TTC549 (cell line): ENCODE measurements around the gene APOBEC3C.
"Not testable (repeated sequence)": the region's sequence is repeated elsewhere in the genome, so short reads cannot be mapped to it uniquely, and the experiment has no call there.

ENCODE experiments used
- FAIRE-seq: peaks from 2 replicates; lab custom pipeline; 2012; peaks lifted over from hg19 to GRCh38; lab: Jason Lieb, UNC

The APOBEC3C gene

GRCh38 chr22:39013942-39014722 is at the start of gene APOBEC3C:
APOBEC3C (plus strand) TSS chr22:39014257; CDS start chr22:39014363, 106 bp downstream.
- peak; percentile 90 for FAIRE-seq

DNA sequence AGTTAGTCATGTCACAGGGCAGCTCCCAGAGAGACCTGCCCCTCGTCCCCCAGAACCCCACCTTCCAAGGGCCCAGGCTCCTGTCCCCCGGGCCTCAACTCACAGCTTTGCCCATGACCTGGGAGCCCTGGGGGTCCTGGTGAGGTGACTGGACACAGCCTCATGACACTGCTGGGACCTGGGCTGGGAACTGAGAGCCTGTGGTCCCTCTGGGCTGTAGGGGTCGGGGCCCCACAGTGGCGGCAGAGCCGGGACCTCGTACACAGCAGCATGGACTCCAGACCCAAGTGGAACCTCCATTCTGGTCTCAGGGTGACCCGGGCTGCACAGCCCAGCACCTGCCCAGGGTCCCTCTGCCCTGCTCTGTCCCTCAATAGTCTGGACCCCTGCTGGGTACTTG is 49.8 kb upstream of the APOBEC3C start:
- FAIRE-seq, result no peak

GRCh38 chr22:38964989-38965388 is 49.1 kb upstream of the APOBEC3C start:
- FAIRE-seq, result no peak

DNA sequence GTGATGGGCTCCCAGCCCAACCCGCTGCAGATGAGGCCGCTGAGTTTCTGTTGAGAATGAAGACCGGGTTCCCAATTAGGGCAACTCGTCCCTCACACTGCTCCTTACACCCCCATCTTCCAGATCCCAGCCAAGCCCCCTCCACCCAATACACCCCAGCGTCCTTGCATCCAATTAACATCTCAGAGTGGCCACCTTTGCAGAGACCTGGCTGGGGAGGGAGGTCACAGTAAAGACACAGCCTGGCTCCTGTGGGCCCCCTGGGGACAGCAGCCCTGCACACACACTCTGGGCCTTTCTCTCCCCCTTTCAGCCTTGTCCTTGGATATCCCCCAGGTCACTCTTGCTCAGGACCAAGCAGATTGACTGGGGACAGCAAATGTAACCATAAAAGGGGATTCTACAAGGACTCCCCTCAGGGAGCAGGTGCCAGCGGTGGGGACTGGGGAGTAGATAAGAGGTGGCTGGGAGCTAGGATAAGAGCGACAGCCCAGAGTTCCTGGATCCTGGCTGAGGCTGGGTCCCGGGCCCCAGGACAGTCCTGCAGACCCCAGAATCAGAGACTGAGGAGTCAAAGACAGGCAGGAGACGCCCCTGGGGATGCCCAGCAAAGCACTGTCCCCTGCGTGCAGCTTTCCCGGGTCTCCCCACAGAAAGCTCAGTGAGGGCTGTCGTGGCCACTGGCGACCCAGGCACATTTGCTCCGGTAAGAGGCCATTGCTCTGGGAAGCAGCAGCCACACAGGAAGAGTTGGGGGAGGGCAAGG is 48.3 kb upstream of the APOBEC3C start:
- FAIRE-seq, result no peak

- no peak for FAIRE-seq
Observed at GRCh38 chr22:38966380-38966702, 47.7 kb upstream of the APOBEC3C start.

GRCh38 chr22:38966942-38967341 is 47.1 kb upstream of the APOBEC3C start:
- FAIRE-seq, result no peak

DNA sequence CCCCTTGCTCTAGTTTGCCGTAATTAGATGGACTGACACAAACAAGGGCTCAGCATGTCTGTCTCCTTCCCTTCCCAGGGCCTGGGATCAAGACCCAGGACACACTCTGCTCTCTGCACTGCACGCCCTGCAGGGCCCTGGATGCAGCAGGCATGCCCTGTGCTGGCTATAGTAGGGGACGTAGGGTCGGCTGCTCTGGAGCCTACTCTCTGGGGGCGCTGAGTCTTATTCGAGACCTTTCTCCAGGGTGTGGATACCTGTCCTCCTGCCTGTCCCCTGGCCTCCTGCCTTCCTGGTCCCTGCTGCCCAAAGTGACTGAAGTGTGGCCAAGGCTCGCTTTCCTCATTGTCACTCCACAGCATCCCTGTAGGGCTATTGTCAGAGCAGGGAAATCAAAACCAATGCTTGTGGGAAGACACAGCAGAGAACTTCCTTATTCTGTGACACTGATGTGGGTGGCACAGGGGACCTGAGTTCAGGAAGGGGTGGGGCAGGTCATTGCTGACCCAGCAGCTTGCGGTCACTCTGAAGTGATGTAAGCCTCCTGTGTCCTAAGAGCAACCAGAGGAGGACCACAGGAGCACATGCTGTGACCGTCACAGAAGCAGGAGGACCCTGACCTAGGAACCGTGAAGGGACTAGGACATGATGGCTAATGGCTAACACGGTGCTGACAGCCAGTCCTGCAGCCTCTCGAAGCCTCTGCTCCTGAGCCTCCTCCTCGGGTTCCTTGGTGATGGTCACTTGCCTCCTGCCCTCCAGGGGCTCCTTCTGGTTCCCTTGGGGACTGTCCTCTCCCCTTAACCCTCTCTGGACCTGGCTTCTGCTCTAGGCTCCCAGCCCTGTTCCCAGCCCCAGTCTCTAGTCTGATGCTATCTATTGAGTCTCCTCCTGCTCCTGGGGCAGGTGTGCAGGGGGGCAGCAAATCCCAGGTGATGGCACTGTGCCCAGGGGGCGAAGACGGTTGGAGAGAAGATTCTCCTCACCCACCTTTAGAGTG is 46.3 kb upstream of the APOBEC3C start:
- no peak for FAIRE-seq

DNA sequence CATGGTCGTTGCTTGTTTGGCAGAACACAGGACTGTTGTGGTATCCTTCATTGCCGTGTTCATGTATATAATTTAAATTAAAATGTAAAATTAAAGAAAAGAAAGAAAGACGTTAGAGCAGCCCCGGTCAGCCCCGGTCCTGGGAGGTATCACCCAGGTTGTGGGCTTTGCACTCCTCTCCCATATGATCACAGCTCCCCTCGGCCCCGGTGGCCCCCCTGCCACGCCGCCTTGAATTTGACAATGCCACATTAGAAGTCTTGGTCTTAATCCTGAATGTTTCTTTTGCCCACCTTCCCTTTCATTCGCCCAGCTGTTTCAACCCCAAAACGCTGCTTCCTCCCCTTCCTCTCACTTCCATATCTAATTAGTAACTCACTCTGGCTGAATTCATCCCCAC is 45.3 kb upstream of the APOBEC3C start:
- FAIRE-seq, result no peak

DNA sequence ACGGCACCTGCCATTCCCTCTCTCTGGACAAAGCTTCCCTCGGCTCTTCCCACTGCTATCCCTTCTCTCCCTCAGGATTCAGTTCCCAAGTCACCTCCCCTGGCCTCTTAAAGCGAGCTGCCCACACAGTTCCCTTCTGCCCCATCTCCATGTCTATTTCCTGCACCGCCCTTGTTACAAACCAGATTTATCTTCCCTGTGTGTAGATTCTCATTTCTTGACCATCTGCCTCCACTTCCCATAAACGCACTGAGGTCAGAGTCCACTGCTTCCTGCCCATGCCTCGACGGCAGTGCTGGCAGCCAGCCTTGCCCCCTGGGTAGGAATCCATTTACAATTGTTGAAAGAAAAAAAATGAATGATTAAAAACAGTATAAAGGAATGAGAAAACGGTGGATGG is 43.5 kb upstream of the APOBEC3C start:
- FAIRE-seq, result no peak

- FAIRE-seq, result no peak
Observed at GRCh38 chr22:38971202-38971601, 42.9 kb upstream of the APOBEC3C start.

GRCh38 chr22:38971791-38972190 is 42.3 kb upstream of the APOBEC3C start:
- no peak for FAIRE-seq

DNA sequence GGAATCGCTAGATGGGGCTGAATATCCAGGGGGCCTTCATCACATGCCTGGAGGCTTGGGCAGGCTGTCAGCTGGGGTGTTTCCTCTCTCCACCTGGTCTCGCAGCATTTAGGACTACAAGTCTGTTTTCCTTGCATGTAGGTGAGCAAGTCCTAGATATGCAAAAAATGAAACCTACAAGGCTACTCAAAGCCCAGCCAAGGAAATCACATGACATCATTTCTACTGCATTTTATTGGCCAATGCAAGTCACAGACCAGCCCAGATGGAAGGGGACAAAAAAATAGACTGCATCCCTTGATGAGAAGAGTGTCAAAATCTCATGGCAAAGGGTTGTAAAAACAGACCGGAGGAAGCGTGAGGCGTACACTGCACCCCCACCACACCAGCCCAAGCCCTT is 41.5 kb upstream of the APOBEC3C start:
- FAIRE-seq, result no peak

GRCh38 chr22:38973289-38974169 is 40.5 kb upstream of the APOBEC3C start:
- FAIRE-seq, result no peak

DNA sequence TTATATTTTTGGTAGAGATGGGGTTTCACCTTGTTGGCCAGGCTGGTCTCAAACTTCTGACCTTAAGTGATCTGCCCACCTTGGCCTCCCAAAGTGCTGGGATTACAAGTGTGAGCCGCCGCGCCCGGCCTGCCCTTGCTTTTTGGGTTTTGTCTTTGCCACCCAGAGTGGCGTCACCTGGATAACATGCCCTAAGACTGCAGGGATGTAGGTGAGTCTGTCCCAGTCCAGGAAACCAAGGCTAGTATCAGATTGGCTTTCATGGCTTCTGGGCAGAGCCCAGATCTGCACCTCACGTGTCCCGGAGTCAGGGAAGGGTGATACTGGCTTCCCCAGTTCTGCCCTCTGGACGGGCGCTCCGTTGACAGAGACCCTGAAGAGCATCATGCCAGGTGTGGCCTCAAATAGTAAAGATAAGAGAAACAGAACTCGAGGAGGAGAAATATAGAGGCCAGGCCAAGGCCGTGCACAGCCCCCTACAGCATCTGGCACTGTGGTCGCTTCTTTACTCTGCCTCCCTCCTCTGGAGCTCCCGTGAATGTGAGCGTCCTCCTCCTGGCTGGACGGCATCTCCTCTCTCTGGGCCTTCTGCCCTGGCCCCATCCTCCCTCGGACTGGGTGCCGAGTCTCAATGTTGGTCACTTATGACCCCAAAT is 39.8 kb upstream of the APOBEC3C start:
- no peak for FAIRE-seq

GRCh38 chr22:38974826-38975175 is 39.3 kb upstream of the APOBEC3C start:
- FAIRE-seq, result no peak

DNA sequence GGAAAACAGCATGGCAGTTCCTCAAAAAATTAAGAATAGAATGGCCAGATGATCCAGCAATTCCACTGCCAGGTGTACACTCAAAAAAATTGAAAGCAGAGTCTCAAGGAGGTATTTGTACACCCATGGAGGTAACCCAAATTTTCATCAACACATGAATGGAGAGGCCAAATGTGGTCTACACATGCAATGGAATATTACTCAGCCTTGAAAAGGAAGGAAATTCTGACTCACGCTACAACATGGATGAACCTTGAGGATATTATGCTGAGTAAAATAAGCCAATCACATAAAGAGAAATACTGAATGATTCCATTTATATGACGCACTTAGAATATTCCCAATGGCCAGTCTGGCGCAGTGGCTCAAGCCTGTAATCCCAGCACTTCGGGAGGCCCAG is 36.8 kb upstream of the APOBEC3C start:
- not testable (repeated sequence) for FAIRE-seq

DNA sequence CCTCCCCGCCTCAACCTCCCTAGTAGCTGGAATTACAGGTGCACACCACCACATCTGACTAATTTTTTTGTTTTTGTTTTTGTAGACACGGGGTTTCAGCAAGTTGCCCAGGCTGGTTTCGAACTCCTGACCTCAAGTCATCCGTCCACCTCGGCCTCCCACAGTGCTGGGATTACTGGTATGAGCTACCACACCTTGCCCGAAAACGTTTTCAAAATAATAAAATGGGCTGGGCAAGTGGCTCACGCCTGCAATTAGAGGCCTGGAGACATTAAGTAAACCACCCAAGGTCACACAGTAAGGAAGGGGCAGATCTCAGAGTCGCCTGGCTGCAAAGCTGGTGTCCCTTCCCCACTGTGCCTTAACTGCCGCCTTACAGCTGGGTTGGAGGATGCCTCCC is 33.5 kb upstream of the APOBEC3C start:
- not testable (repeated sequence) for FAIRE-seq

DNA sequence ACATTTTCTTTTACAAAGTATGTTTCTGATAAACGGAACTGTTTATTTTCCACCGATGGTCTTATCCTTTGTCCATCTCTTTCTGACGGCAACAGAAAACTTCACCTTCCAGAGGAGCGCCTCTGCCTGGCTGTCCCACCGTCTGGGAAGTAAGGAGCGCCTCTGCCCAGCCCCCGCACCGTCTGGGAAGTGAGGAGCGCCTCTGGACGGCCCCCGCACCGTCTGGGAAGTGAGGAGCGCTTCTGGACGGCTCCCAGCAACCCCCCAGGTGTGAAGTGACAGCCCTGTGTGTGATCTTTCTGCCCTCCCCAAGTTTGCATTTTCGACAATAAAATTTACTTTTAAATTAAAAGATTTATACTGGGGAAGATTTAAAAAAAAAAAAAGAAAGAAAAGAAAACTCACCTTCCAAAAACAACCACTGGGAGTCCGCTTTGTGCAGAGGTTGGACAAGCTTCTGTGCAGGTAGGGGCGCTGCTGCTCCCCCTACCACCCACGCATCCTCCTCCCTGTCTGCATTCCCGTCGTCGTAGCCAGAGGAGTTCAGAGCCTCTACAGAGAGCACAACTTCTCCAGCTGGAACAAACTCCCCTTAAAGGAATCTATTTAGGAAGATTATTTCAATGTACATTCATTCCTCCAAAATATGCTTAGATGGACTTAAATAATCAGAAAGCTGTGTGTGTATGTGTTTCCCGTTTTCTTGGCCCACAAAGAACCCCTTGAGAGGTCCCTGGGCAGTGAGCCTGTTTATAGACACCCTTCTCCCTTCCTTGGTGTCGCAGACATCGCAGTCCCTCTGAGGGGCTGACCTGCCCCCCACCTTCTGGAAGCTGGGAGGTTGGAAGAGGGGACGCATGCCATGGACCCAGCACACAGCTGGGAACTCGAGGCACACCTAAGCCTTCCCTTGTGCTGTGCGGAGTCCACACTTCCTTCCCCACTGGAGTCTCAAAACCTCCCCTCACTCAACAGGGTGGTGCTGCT is 32.8 kb upstream of the APOBEC3C start:
- FAIRE-seq, result no peak

- FAIRE-seq, result no peak
Observed at GRCh38 chr22:38981992-38982927, 31.8 kb upstream of the APOBEC3C start, which contains the start of gene APOBEC3B. APOBEC3B (plus strand) TSS chr22:38982347; CDS start chr22:38982454, 107 bp downstream.
